Right lobe of liver (tissue), 4 donors: ENCODE measurements around the gene RAB8B.

Source experiments
- CTCF ChIP-seq, 4 donors: fragments of 200-600 bp in 3 of 4; fragments of 450-650 bp in 1 of 4; IDR thresholded peaks; one replicate each; pipeline versions ENCODE4 v1.5.1 to v1.8.0; 2016 to 2022; ENCODE audit warnings: antibody characterized with exemption in 4 of 4, mild to moderate bottlenecking in 2 of 4
- POLR2A ChIP-seq: fragments of 450-650 bp; IDR thresholded peaks from one replicate; pipeline ENCODE4 v1.6.1; 2017; ENCODE audit warnings: antibody characterized with exemption, mild to moderate bottlenecking
- donor health status: DM: no; HTN: no; CAD: no.
- donor health status: DM: no; HTN: no; CAD: no.
- donor health status: DM: no; HTN: yes; CAD: no.

DNA sequence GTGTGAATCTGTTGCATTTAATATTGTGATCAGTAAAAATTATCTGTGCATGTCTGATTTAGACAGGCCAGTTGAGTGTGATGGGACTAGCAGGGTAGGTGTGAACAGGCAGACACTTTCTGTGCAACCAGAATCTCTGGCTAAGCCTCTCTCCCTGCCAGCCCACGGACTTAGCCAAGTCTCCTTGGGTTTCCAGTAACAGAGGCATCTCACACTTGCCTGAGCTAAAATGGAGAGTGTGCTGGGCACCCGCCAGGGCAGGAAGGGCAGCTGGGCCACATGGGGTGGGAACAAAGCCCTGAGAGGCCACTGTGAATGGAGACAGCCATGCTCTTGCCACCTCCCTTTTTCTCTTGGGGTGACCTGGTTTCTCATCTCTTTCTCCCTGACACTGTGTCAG is 19.6 kb upstream of the RAB8B start:
- TF ChIP-seq CTCF (IDR thresholded peaks at IDR 0.05) = no peak
- TF ChIP-seq POLR2A = no peak
